ENCODE data around the gene ATL1. TPM values are rescaled to one million over a fixed set of nuclear protein-coding genes. Genes with fewer than 3 reads are reported as not detected.
A peak's percentile ranks its signal among the peaks of the same experiment; 100 is the strongest.

Gene ATL1
- total and polyA plus RNA-seq, 4 donors: 2.0 to 8.7 (median 4.7) TPM

DNA sequence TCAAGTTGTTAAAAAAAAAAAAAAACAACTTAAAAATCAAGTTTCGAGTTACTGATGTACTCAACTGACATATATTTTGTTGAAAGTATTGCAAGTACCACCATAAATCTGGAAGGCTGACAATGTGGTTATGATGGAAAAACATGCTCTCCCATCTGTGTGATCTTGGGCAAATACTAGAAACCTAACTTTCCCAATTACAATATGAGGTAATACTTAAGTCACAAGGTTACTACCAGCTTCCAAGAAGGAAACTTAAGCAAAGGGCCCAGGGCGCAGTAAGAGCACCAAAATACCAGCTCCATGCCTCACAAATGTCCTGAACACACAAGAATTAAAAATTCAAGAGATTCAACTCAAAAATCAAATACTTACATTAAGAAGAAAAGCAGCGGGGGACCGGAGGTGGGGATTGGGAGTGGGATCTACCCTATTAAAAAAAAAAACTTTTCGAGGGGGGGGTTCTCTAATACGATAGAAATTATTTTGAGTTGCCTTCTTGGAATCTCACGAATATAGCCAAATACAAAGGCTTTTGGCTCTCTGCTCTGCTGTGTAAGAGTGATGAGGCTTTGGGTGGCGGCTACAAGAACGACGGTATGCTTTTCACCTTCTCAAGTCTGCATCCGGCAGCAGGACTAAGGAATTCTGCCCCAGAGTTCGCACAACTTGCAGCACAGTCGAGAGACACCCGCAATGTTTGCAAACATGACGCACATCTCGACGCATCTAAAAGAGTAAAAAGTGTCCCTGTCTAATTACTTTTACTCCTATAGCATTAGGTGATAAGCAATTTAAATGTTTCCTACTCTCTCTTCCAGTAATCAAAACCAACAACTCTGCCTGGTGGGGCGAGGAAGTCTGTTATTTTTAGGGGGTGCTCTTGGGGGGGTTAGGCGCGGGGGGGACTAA, 107.1 kb downstream of the ATL1 start:
- peak; percentile 70 to 83 (median 80) for DNase-seq
- peak overlapping the region; percentile 72 for H3K4me3 ChIP-seq
- peaks cover 0 to 8% (median 2%) of the 10 kb centered on the region in 4 donors for H3K36me3 ChIP-seq (ENCODE audit: control insufficient read depth in 4 of 4, insufficient read depth in 4 of 4, low read length in 4 of 4)
- H3K4me1 ChIP-seq (ENCODE audit: control insufficient read depth in 5 of 5, insufficient read depth in 5 of 5, low read length in 5 of 5): peaks cover 0 to 22% (median 6%) of the 10 kb centered on the region in 5 donors
- peak overlapping the region; percentile 97 to 99 for H3K27ac ChIP-seq (ENCODE audit: low read depth in 1 of 2, low read length in 1 of 2)
- no peaks in the 10 kb centered on the region for H3K27me3 ChIP-seq (ENCODE audit: control insufficient read depth in 3 of 3, insufficient read depth in 3 of 3, low read length in 2 of 3)
- no peaks in the 10 kb centered on the region for H3K9me3 ChIP-seq (ENCODE audit: control insufficient read depth in 4 of 4, insufficient read depth in 3 of 4, low read length in 3 of 4)
- peak overlapping the region; percentile 75 to 87 for H3K9ac ChIP-seq (ENCODE audit: insufficient read depth in 1 of 2, low read length in 2 of 2)
- 3 to 4% methylated on average over 20 of the region's 20 CpGs for WGBS, 2 donors
- TF ChIP-seq, protein P1, sequence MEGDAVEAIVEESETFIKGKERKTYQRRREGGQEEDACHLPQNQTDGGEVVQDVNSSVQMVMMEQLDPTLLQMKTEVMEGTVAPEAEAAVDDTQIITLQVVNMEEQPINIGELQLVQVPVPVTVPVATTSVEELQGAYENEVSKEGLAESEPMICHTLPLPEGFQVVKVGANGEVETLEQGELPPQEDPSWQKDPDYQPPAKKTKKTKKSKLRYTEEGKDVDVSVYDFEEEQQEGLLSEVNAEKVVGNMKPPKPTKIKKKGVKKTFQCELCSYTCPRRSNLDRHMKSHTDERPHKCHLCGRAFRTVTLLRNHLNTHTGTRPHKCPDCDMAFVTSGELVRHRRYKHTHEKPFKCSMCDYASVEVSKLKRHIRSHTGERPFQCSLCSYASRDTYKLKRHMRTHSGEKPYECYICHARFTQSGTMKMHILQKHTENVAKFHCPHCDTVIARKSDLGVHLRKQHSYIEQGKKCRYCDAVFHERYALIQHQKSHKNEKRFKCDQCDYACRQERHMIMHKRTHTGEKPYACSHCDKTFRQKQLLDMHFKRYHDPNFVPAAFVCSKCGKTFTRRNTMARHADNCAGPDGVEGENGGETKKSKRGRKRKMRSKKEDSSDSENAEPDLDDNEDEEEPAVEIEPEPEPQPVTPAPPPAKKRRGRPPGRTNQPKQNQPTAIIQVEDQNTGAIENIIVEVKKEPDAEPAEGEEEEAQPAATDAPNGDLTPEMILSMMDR (IDR thresholded peaks at IDR 0.05; ENCODE audit: control extremely low read depth, extremely low read depth): no peak
- ATAC-seq (ENCODE audit: insufficient read depth, low FRiP score): no peak

DNA sequence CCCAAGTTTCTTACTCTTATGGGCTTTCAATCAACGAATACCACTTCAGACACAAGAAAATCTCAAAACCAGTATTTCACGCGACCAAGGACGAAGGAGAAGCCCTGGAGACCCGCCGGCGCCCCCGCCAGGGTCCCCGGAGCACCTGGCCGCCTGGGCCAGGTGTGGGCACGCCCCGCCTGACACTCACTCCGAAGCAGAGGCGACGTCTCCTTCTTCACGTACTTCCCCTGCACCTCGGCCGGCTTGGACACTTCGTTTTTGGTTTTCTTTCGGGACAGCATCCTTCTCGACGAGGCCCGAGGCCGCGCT, 107.7 kb downstream of the ATL1 start:
- Histone ChIP-seq H3K9ac (ENCODE audit: insufficient read depth in 1 of 2, low read length in 2 of 2) (peak overlapping the region; percentile 75 to 87), H3K27me3 (ENCODE audit: control insufficient read depth in 3 of 3, insufficient read depth in 3 of 3, low read length in 2 of 3) (no peaks in the 10 kb centered on the region), H3K27ac (ENCODE audit: low read depth in 1 of 2, low read length in 1 of 2) (peak overlapping the region; percentile 97 to 99), H3K4me3 (peak overlapping the region; percentile 72), H3K4me1 (ENCODE audit: control insufficient read depth in 5 of 5, insufficient read depth in 5 of 5, low read length in 5 of 5) (peaks cover 0 to 22% (median 6%) of the 10 kb centered on the region in 5 donors), H3K36me3 (ENCODE audit: control insufficient read depth in 4 of 4, insufficient read depth in 4 of 4, low read length in 4 of 4) (peaks cover 0 to 8% (median 2%) of the 10 kb centered on the region in 4 donors), H3K9me3 (ENCODE audit: control insufficient read depth in 4 of 4, insufficient read depth in 3 of 4, low read length in 3 of 4) (no peaks in the 10 kb centered on the region)
- 0% methylated on average over 25 of the region's 25 CpGs for WGBS, 2 donors
- peak in 2 of 3 donors; percentile 51 to 65 for DNase-seq
- TF ChIP-seq, protein P1 (IDR thresholded peaks at IDR 0.05; ENCODE audit: control extremely low read depth, extremely low read depth): no peak
- peak; percentile 5 for ATAC-seq (ENCODE audit: insufficient read depth, low FRiP score)

DNA sequence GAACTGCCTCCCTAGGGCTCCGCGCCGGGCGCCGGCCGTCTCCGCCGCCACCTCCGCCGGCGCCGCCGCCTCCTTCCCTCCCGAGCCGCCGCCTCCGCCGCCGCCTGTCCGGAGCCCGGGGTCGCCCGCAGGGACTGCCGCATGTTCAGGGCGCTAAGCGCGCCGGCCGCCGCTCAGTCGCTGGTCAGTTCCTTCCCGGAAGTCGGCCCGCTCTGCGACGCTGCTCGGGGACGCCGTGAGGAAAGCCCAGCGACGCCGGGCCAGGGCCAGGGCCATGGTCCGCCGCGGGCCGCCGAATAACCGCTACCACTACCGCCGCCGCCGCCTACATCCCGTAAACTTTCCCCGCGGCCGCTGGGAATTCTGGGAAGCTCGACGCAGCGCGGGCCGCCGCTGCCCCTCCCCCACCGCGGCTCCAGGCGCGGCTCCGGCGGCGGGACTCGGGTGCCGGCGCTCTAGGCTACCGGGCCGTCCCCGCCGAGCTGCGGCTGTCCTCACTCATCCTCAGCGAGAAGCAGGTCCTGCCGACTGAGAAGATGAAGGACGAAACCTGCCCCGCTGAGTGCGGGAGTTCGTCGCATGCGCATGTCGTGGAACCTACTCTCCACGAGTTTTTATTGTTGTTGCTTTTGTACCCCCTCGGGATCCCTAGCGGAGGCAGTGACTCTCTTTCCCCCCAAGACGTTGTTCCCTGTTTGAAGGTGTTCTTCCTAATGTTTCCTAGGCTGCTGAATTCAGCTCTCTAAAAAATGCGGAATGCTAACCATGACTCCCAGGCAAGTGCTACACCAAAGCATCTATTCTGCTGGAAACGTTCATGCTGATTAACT, 108.3 kb downstream of the ATL1 start, which contains the start of gene SAV1:
Gene SAV1 (minus strand): TSS at position 311 of the 830 bp plus-strand sequence. CDS start 339 bp downstream, outside the sequence.
- ATAC-seq (ENCODE audit: insufficient read depth, low FRiP score) (peak; percentile 86), DNase-seq (peak; percentile 89 to 92 (median 92))
- no peaks in the 10 kb centered on the region for H3K27me3 ChIP-seq (ENCODE audit: control insufficient read depth in 3 of 3, insufficient read depth in 3 of 3, low read length in 2 of 3)
- H3K4me3 ChIP-seq: peak within 1 kb of the TSS; percentile 72
- peak within 1 kb of the TSS; percentile 75 to 87 for H3K9ac ChIP-seq (ENCODE audit: insufficient read depth in 1 of 2, low read length in 2 of 2)
- no peaks in the 10 kb centered on the region for H3K9me3 ChIP-seq (ENCODE audit: control insufficient read depth in 4 of 4, insufficient read depth in 3 of 4, low read length in 3 of 4)
- 0% methylated on average over 69 to 92 of the region's 92 CpGs for WGBS, 2 donors
- H3K36me3 ChIP-seq (ENCODE audit: control insufficient read depth in 4 of 4, insufficient read depth in 4 of 4, low read length in 4 of 4): peaks cover 0 to 8% (median 2%) of the 10 kb centered on the region in 4 donors
- TF ChIP-seq, protein P1 (IDR thresholded peaks at IDR 0.05; ENCODE audit: control extremely low read depth, extremely low read depth): no peak
- peak within 1 kb of the TSS; percentile 97 to 99 for H3K27ac ChIP-seq (ENCODE audit: low read depth in 1 of 2, low read length in 1 of 2)
- peaks cover 0 to 22% (median 6%) of the 10 kb centered on the region in 5 donors for H3K4me1 ChIP-seq (ENCODE audit: control insufficient read depth in 5 of 5, insufficient read depth in 5 of 5, low read length in 5 of 5)
